Kidney capillary endothelial cell (primary cell): ENCODE data around the gene STAP2.

ENCODE experiments used
- DNase-seq: peaks from one replicate; pipeline ENCODE4 v3.0.0-alpha.2; 2018; ENCODE audit warnings: low spot score

STAP2 gene

GRCh38 chr19:4327252-4327876, 11.3 kb downstream of the STAP2 start:
- DNase-seq: no peak

DNA sequence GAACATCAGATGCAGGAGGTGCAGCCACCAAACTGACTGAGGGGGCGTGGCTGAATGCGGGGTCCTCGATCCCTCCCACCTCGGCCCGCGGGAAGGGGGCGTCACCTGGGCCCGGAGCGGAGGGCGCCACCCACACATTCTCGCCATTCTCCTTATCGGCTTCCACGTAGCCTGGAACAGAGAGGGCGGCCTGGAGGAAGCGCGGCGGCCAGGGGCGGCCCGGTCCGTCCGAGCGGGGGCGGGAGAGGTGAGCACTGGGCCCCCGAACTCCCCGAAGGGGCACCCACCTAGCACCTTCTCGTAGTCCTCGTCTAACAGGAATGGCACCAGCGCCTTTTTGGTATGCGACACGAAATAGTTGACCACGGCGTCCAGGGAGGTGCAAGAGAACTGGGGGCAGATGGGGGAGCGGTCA, 11.8 kb downstream of the STAP2 start:
- DNase-seq: no peak

- no peak for DNase-seq
These were observed 12.3 kb downstream of the STAP2 start for GRCh38 chr19:4326215-4326836.

GRCh38 chr19:4324228-4324627, 14.4 kb downstream of the STAP2 start:
- no peak for DNase-seq

DNA sequence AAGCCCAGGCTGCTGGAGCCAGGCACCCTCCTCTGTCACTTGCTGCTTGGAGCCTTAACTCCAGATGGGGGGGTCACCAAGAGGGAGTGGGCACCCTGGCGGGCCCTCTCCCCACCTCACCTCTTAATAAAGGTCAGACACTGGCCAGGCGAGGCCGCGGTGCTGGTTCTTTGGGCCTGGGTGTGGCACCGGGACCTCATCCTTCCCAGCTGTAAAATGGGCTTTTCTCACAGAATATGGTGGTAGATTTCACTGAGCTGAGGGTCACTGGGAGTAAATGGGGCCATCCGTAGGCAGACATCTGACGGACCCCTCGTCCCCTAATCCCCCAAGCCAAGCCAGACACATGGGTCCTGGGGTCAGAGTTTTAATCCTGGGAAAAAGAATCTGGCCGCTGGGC, 14.9 kb downstream of the STAP2 start:
- DNase-seq: no peak

- DNase-seq: no peak
These were observed 15.5 kb downstream of the STAP2 start for GRCh38 chr19:4322942-4323665.

GRCh38 chr19:4320419-4320818, 18.2 kb downstream of the STAP2 start:
- DNase-seq: no peak

DNA sequence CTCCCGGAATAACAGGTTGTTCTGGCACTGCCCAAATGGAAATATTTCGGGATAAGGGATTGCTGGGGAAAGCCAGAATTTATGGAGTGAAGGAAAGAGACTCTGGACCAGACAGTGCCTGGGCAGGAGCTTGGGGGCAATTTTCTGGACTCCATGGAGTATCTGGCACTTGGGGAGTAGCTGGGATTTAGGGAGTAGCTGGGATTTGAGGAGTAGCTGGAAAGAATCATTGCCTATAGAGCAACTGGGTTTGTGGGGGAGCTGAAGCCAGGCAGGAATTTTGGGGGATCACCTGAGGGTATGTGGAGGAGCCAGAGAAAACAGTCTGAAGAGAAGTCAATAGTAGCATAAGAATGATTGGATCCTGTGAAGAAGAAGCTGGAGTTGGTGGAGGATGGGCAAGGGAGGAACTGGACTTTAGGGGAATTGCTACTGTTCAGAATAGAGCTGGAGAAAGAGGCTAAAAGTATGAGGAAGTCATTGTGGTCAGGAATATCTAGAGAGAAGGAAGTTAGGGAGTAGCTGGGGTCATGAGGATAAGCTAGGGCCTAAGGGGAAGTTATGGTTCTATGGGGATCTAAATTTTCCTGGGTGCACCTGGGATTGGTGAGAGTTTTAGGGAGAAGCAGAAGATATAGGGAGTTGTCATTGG, 19.4 kb downstream of the STAP2 start:
- DNase-seq: no peak

- DNase-seq: no peak
These were observed 20.2 kb downstream of the STAP2 start for GRCh38 chr19:4318460-4318859.

DNA sequence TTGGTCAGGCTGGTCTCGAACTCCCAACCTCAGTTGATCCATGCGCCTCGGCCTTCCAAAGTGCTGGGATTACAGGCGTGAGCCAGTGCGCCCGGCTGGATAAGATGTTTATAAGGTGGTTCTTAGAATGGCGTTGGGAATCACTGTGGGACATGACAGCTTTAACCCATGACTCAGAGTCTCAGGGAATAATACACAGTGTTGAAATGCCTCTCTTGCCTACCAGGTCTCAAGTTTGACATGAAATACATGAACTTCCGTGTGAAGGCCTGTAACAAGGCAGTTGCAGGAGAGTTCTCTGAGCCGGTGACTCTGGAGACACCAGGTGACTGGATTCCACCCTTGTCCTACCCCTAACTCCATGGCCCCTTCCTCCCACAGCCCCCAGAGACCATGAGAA, 21.7 kb downstream of the STAP2 start:
- no peak for DNase-seq

DNA sequence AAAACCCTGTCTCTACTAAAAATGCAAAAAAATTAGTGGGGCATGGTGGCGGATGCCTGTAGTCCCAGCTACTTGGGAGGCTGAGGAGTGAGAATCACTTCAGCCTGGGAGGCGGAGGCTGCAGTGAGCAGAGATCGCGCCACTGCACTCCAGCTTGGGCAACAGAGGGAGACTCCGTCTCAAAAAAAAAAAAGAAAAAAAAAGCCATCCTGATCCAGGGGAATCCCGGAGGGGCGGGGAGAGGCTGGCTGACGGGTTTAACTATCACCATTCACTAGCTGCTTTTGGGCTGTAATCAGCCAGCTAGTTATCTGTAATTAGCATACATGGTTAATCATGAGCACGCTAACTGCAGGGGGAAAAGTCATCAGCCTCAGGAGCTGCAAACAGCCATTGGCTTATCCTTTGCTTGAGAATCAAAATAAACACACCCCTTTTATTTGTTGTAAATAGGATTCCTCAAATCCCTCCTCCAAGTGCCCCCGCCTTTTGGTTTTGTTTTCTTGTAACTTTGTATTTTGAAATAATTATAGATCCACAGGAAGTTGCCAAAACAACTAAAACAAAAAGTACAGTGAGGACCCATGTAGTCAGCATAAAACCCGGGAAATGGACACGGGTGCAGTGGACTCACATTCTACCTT, 24.7 kb downstream of the STAP2 start:
- no peak for DNase-seq

DNA sequence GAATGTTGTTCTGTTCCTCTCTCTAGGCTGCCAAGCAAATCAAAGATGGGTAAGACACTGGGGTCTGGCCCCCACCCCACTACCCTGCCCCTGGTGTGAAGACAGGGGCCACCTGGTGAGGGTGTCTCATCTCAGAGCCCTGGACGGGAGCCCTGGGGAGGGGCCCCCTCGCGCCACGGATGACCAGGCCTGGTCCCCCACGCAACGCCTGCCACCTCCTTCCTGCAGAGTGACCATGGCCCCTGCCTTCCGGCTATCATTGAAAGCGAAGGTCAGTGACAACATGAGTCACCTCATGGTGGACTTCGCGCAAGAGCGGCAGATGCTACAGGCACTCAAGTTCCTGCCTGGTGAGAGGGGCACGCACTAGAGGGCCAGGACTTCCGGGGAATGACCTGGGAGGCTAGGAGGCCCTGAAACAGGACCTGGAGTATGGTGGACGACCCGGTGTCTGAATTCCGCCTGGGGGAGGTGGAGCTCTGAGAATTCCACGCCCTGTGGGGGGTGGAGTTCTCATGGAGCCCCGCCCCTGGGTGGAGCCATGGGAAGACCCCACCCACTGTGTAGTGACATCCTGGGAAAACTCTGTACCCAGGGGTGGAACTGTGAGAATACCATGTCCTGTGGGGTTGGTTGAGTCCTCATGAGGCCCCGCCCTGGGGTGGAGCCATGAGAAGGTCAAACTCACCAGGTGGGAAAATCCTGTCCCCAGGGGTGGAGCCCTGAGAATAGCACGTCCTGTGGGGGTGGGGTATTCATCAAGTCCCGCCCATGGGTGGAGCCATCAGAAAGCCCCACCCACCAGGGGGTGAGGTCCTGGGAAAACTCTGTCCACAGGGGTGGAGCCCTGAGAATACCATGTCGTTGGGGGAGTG, 28.1 kb downstream of the STAP2 start:
- DNase-seq: no peak

DNA sequence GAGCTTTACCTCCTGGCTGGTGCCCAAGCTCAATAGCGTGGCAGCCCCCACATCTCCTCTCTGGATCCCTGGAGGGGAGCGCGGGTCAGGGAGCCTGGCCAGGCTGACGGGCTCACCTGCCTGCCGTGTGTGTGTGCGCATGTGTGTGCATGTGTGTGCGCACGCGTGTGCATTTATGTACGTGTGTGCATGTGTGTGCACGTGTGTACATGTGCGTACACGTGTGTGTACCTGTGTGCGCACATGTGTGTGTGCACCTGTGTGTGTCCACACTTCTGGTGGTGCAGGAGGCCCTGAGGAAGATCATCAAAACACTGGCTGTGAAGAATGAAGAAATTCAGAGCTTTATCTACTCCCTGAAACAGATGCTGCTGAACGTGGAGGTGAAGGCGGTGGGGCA, 33.0 kb downstream of the STAP2 start:
- DNase-seq: no peak

DNA sequence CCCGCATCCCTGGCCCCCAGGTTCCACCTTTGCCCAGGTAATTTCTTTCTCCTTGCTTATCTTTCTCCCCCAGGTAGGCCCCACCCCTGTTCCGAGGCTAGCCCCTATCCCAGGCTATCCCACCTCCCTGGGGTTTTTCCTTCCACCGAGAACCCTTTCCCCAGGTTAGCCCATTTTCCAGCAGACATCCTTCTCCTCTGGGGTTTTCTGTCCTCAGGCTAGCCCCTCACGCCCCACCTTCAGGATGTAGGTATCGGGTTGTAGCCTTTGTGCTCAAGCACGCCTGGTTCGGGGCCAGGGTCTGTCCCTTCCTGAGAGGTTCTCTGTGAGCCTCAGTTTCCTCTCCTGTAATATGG, 33.4 kb downstream of the STAP2 start:
- DNase-seq: no peak

- DNase-seq: peak; percentile 72
These were observed 33.9 kb downstream of the STAP2 start, which contains the start of gene FSD1 for GRCh38 chr19:4304538-4305256. Gene FSD1, plus strand, starts transcription at chr19:4304598. Its CDS starts 149 bp downstream, at chr19:4304747.

DNA sequence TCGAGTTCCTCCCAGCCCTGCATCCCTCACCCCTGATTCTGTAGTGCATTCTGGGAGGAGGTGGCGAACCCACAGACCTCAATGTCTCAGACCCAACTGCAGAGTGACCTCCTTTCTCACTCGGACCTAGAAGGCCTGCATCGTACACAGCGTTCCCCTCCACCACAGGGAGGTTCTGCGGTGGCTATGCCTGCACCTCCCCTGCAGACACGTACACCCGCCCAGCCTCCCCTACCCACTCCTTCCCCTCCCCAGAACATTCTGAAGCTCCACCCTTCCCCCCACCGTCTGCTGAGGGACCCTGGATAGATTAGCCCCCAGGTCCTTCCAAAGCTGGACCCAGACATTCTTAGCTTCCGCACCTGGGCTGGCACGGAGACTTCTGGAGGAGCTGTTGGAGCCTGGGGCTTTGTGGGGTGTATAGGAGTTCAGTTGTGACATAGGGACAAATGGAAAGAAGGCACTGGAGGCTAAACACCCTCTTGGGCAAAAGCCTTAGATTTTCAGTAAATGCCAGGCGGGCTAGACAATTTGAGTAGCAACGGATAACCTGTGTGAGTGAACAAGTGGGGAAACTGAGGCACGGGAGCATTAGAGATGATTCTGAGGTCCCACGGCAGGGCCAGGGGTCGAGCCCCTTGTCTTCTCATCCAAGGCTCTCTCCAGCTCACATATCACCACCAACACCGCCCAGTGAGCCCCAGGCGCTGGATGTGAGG, 34.6 kb downstream of the STAP2 start:
- DNase-seq: no peak

- no peak for DNase-seq
These were observed 36.4 kb downstream of the STAP2 start, which contains the start of gene TMIGD2 for GRCh38 chr19:4302243-4302640. Gene TMIGD2, minus strand, starts transcription at chr19:4302389. Its CDS starts 4 bp downstream, at chr19:4302385.

DNA sequence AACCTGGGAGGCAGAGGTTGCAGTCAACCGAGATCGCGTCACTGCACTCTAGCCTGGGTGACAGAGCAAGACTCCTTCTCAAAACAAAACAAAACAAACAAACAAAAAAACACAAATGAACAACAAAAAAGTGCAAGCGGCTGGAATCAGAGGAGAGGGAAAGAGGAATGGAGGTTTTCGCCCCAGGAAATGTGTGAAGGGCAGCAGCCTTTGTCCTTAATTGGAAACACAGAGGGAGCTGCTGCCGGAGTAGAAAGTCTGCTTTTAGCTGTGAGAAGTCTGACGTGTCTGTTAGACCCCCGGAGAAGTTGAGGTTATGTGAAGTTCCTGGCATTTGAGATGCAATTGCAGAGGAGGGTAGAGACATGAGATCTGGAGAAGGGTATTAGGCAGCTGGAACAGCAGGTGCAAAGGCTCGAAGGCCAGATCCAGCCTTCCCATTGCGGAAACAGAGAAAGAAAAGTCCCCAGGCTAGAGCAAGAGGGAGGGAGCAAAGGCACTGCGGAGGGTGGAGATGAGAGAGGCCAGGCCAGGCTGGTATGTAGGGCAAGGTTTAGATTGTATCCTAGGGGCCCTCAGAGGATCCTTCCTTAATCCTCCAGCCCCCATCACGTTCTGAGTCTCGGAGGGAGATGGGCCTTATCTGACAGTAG, 36.9 kb downstream of the STAP2 start:
- no peak for DNase-seq

DNA sequence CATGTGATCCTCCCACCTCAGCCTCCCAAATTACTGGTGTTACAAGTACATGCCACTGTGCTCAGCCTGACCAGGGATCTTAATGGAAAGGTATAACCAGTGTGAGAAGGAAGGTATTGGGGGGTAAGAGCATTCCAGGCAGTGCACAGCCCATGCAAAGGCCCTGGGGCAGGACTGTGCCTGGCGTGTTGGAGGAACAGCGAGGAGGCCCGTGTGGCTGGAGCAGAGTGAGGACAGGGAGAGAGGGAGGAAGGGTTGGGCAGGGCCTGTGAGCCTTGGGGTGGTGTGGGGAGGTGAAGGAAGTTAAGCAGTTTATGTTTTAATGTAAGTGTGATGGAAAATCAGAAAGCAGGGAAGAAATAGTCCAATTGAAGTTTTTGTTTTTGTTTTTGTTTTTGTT, 38.0 kb downstream of the STAP2 start:
- no peak for DNase-seq
